Measurements from ENCODE around the gene CHI3L2. TPM values are rescaled to one million over a fixed set of nuclear protein-coding genes. Genes with fewer than 3 reads are reported as not detected.

The CHI3L2 gene
- total and polyA plus RNA-seq, 9 of the 15 experiments (the other 6 are each of a cell fraction or from before 2014, with no cell fraction given), result 0.07 to 0.27 (median 0.15) TPM; not detected in 6

DNA sequence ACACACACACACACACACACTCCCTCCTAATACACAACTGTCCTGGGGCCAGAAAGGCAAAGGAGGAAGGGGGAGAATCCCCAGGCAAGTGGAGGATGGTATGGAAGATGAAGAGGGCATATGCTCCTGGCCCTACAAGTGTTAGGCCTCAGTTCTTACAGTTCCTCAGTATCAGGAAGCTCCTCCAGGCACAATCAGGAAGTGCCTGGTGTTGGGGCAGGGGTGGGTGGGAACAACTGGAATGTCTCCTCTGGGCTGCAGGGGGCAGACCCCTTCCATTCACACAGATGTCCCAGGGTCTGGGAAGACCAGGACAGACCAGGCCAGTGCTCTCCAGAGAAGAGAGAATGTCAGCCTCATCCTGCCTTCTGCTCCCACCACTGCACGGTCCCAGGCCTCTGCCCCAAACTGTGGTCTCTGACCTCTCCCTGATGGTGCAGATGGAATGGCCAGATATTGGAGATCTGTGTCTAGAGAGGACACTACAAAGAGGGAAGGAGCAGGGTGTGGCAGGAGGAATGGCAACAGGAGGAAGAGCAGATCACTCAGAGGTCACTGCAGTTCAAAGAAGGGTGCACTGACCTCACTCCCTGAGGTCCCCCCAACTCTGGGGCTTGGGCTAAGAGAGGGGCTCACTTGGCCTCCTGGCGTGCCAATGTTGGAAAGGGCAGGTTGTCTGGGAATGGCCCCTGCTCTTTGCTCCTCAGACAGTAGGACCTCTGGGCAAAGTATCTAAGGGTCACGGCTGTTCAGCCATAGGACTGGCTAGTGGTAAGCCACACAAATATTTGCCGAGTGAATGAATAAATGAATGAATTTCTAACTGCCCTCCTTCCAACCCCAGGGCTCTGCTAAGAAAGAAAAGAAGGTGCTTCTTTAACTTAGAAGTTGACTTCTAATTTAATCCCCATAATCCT lies 24.5 kb upstream of the CHI3L2 start (continued):
- TF ChIP-seq PREB (CRISPR knock-in tag; IDR thresholded peaks at IDR 0.05) (no peak), SRSF9 (IDR thresholded peaks at IDR 0.05; ENCODE audit: borderline replicate concordance, low read depth, low read length) (no peak), CBFA2T3 (IDR thresholded peaks at IDR 0.05) (0 out of 2 replicates have a peak, but pooled peaks have one; percentile 7), SIX5 (IDR thresholded peaks at IDR 0.05; ENCODE audit: borderline replicate concordance in 1 of 2, insufficient read depth in 1 of 2, low read depth in 1 of 2, low read length in 2 of 2) (0 out of 4 replicates have a peak, but pooled peaks of 1 of the 2 experiments have one; percentile 10), REST (IDR thresholded peaks at IDR 0.05; ENCODE audit: borderline replicate concordance) (no peak), REST (CRISPR knock-in tag; IDR thresholded peaks at IDR 0.05; ENCODE audit: low read depth) (0 out of 2 replicates have a peak, but pooled peaks have one; percentile 56), E2F5 (CRISPR knock-in tag; IDR thresholded peaks at IDR 0.05) (no peak)
- TF ChIP-seq, protein P1, sequence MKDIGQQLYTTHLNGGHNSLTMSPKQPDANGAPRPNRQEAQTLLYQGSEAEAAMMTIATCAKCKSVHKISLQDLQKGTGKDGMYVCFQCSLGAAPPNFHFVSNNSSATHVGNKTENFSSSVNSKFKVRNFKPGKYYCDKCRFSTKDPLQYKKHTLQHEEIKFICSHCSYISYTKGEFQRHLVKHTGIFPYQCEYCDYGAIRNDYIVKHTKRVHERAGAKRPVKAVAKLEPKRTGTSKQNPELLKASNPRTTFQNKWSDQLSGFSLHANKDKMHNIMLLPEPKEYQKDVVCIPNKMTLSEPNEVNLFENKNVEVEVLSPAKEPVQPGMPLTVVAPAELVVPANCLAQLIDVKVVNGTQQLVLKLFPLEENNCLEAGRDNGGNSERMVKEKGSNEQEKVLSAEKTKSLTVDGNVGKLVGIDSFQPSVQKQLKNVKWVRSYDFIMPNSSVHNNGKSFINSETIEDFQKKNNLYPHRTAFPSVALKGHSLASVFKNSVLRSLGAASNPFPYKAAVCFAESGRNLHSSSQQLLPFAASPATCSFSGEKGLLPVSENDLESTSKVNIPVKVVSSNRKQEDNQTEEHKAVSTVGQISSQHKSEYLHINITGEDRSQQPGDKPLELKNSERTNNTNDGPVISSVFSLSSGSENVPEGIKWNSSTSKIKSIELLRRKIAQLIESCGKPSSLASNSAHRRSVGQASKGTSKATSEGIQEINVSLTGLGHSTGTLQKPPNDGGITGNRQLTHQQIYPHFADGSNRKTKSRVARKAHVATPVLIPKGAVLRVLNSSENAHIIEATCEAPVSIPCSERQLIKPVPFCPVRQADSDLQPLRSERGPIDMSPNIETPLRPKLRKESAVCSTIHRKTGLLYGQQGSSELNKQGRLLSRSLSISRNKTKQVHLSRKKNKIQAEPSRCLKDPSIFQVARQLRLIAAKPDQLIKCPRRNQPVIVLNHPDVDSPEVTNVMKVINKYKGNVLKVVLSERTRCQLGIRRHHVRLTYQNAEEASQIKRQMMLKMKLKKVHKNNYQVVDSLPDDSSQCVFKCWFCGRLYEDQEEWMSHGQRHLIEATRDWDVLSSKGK (CRISPR knock-in tag; IDR thresholded peaks at IDR 0.05), result no peak
- TF ChIP-seq, protein P2, sequence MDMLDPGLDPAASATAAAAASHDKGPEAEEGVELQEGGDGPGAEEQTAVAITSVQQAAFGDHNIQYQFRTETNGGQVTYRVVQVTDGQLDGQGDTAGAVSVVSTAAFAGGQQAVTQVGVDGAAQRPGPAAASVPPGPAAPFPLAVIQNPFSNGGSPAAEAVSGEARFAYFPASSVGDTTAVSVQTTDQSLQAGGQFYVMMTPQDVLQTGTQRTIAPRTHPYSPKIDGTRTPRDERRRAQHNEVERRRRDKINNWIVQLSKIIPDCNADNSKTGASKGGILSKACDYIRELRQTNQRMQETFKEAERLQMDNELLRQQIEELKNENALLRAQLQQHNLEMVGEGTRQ (CRISPR knock-in tag; IDR thresholded peaks at IDR 0.05), result no peak
